ENCODE data around the gene MAP2K3.

MAP2K3 gene

GRCh38 chr17:21297026-21297520 lies 12.6 kb downstream of the MAP2K3 start:
- TF ChIP-seq POLR2AphosphoS5 (IDR thresholded peaks at IDR 0.05; ENCODE audit: low read depth, low read length) = no peak
- no peak for TF ChIP-seq SIN3A (IDR thresholded peaks at IDR 0.05; ENCODE audit: borderline replicate concordance, insufficient read depth, low read length)
- TF ChIP-seq, protein P1, sequence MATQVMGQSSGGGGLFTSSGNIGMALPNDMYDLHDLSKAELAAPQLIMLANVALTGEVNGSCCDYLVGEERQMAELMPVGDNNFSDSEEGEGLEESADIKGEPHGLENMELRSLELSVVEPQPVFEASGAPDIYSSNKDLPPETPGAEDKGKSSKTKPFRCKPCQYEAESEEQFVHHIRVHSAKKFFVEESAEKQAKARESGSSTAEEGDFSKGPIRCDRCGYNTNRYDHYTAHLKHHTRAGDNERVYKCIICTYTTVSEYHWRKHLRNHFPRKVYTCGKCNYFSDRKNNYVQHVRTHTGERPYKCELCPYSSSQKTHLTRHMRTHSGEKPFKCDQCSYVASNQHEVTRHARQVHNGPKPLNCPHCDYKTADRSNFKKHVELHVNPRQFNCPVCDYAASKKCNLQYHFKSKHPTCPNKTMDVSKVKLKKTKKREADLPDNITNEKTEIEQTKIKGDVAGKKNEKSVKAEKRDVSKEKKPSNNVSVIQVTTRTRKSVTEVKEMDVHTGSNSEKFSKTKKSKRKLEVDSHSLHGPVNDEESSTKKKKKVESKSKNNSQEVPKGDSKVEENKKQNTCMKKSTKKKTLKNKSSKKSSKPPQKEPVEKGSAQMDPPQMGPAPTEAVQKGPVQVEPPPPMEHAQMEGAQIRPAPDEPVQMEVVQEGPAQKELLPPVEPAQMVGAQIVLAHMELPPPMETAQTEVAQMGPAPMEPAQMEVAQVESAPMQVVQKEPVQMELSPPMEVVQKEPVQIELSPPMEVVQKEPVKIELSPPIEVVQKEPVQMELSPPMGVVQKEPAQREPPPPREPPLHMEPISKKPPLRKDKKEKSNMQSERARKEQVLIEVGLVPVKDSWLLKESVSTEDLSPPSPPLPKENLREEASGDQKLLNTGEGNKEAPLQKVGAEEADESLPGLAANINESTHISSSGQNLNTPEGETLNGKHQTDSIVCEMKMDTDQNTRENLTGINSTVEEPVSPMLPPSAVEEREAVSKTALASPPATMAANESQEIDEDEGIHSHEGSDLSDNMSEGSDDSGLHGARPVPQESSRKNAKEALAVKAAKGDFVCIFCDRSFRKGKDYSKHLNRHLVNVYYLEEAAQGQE (IDR thresholded peaks at IDR 0.05; ENCODE audit: insufficient read depth in 1 of 2, low read depth in 2 of 2, low read length in 2 of 2) = no peak
- TF ChIP-seq FOXP2 (optimal IDR thresholded peaks at IDR 0.05; ENCODE audit: borderline replicate concordance, extremely low read depth, extremely low read length, insufficient read depth) = no peak
- TF ChIP-seq TAF1 (IDR thresholded peaks at IDR 0.05; ENCODE audit: borderline replicate concordance, insufficient read depth, low read length) = no peak

DNA sequence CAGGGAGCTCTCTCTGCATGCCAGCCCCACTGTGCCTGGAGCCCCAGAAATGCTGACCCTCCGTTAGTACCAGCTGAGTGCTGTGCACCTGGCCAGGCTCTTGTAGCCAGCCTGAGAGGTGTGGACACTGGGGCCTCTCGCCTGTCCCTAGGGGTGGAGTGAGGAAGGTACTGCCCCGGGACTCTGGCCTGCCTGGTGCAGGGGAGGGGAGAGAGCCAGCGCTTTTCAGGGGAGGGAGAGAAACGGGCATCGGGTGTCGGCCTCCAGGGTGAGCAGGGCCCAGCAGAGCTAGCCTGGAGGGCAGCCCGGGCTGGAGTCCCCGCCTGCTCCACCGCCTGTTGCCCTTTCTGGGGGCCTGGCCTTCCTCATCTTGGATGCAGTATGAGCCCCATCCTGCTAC lies 13.1 kb downstream of the MAP2K3 start:
- TF ChIP-seq TAF1 (IDR thresholded peaks at IDR 0.05; ENCODE audit: borderline replicate concordance, insufficient read depth, low read length) (no peak), FOXP2 (optimal IDR thresholded peaks at IDR 0.05; ENCODE audit: borderline replicate concordance, extremely low read depth, extremely low read length, insufficient read depth) (no peak), SIN3A (IDR thresholded peaks at IDR 0.05; ENCODE audit: borderline replicate concordance, insufficient read depth, low read length) (no peak), POLR2AphosphoS5 (IDR thresholded peaks at IDR 0.05; ENCODE audit: low read depth, low read length) (no peak)
- TF ChIP-seq, protein P1 (IDR thresholded peaks at IDR 0.05; ENCODE audit: insufficient read depth in 1 of 2, low read depth in 2 of 2, low read length in 2 of 2) = no peak

DNA sequence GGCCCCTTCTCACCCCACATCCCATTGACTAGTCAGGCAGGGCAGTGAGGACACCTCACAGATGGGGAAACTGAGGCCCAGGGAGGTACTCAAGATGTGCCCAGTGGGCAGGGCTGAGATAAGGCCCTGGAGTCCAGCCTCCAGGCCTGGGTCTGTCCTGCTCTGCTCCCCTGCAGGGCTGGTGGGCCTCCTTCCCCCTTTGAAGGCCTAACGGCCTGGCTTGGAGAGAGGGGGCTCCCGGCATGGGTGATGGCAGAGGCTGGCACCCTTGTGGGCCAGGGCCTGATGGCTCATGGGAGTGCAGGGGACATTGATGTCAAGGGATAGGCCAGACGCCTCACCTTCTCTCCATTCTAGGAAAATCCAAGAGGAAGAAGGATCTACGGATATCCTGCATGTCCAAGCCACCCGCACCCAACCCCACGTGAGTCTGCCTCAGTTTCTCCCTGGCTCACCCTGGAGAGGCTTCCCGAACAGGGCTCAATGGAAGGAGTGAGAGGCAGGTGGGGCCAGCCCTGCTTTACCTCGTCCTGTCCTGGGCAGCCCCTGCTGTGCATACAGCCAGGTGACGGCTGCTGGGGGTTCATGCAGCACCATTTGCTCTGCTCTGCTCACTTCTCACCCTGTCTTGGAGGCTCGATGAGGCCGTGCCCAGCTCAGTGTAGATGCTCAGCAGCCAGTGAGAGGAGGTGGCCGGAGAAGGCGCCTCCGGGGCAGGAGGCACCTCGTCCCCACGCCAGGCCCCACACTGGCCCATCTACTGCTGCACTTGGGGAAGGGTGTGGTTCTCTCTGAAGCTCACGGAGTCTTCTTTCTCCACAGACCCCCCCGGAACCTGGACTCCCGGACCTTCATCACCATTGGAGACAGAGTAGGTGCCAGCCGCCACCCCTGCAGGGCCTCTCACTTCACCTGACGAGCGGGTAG lies 13.8 kb downstream of the MAP2K3 start:
- TF ChIP-seq TAF1 (IDR thresholded peaks at IDR 0.05; ENCODE audit: borderline replicate concordance, insufficient read depth, low read length) (no peak), SIN3A (IDR thresholded peaks at IDR 0.05; ENCODE audit: borderline replicate concordance, insufficient read depth, low read length) (no peak), POLR2AphosphoS5 (IDR thresholded peaks at IDR 0.05; ENCODE audit: low read depth, low read length) (no peak), FOXP2 (optimal IDR thresholded peaks at IDR 0.05; ENCODE audit: borderline replicate concordance, extremely low read depth, extremely low read length, insufficient read depth) (no peak)
- TF ChIP-seq, protein P1 (IDR thresholded peaks at IDR 0.05; ENCODE audit: insufficient read depth in 1 of 2, low read depth in 2 of 2, low read length in 2 of 2) = no peak

DNA sequence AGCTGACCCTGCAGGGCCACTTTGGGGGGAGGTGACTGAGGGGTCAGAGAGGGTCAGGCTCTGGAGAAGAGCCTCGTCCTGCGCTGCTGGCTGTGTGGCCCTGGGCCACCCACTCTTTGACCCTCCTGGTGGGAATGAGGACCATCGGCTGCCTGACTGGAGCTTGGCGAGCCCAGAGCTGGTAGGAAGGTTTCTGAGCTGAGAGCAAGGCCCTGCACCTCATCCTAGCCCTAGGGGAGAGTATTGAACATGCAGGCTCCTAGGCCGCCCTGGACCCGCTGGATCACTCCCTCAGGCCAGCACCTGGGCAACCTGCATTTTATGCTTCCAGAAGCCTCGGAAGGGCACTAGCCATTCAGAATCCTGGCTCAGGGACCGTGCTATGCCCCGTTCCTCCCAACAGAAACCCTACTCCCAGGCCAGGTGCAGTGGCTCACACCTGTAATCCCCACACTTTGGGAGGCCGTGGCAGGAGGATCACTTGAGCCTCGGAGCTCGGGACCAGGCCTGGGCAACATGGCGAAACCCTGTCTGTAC lies 14.5 kb downstream of the MAP2K3 start:
- no peak for TF ChIP-seq FOXP2 (optimal IDR thresholded peaks at IDR 0.05; ENCODE audit: borderline replicate concordance, extremely low read depth, extremely low read length, insufficient read depth)
- TF ChIP-seq SIN3A (IDR thresholded peaks at IDR 0.05; ENCODE audit: borderline replicate concordance, insufficient read depth, low read length) = no peak
- TF ChIP-seq, protein P1 (IDR thresholded peaks at IDR 0.05; ENCODE audit: insufficient read depth in 1 of 2, low read depth in 2 of 2, low read length in 2 of 2) = no peak
- no peak for TF ChIP-seq TAF1 (IDR thresholded peaks at IDR 0.05; ENCODE audit: borderline replicate concordance, insufficient read depth, low read length)
